Upper lobe of left lung (tissue), 6 donors: Measurements from ENCODE around the gene IQGAP1. TPM values are rescaled to one million over a fixed set of nuclear protein-coding genes. Genes with fewer than 3 reads are reported as not detected.
A peak's percentile ranks its signal among the peaks of the same experiment; 100 is the strongest.

Source experiments
- ATAC-seq, 2 donors: fragments of 200-7000 bp; cut with Tn5 transposase; one replicate each; pipeline ENCODE4 v1.9.1; 2022; ENCODE audit warnings: mild to moderate bottlenecking in 2 of 2, moderate library complexity in 2 of 2; ENCODE audit not compliant: low FRiP score in 2 of 2
- DNase-seq, 2 donors: peaks; one replicate each; pipeline ENCODE4 v3.0.0-alpha.2; 2019 to 2020
- H3K27ac ChIP-seq, 4 donors: fragments of 200-600 bp; sonication (generic); one replicate each; pipeline ENCODE4 v1.5.1; 2016 to 2019
- H3K27me3 ChIP-seq, 4 donors: fragments of 200-600 bp; sonication (generic); one replicate each; pipeline ENCODE4 v1.5.1; 2017 to 2019
- H3K36me3 ChIP-seq, 4 donors: fragments of 200-600 bp; sonication (generic); one replicate each; pipeline ENCODE4 v1.5.1; 2016 to 2019
- H3K4me1 ChIP-seq, 4 donors: fragments of 200-600 bp; sonication (generic); one replicate each; pipeline ENCODE4 v1.5.1; 2018 to 2019
- H3K4me3 ChIP-seq, 4 donors: fragments of 200-600 bp; sonication (generic); one replicate each; pipeline ENCODE4 v1.5.1; 2017 to 2019; ENCODE audit warnings: mild to moderate bottlenecking in 2 of 4, moderate library complexity in 1 of 4
- H3K9me3 ChIP-seq, 4 donors: fragments of 200-600 bp; sonication (generic); one replicate each; pipeline ENCODE4 v1.5.1; 2018 to 2019
- CTCF ChIP-seq, 6 experiments: fragments of 450-650 bp in 4 of 6; fragments of 200-600 bp in 2 of 6; sonication (generic) in 2 of 6; IDR thresholded peaks; one replicate each; pipeline ENCODE4 v1.5.1; 2016 to 2019; ENCODE audit warnings: antibody characterized with exemption in 6 of 6
- EP300 ChIP-seq, 4 donors: sonication (generic); formaldehyde crosslinking; IDR thresholded peaks; one replicate each; pipeline ENCODE4 v1.5.1; 2017; ENCODE audit warnings: antibody characterized with exemption in 4 of 4, control low read depth in 2 of 4
- POLR2A ChIP-seq, 4 donors: fragments of 450-650 bp; IDR thresholded peaks; one replicate each; pipeline ENCODE4 v1.5.1; 2016 to 2017; ENCODE audit warnings: antibody characterized with exemption in 4 of 4, mild to moderate bottlenecking in 2 of 4
- POLR2AphosphoS5 ChIP-seq, 2 donors: sonication (generic); formaldehyde crosslinking; IDR thresholded peaks; one replicate each; pipeline ENCODE4 v1.5.1; 2017; ENCODE audit warnings: antibody characterized with exemption in 2 of 2
- WGBS, 2 donors: methylation state at CpG; one replicate each; pipeline ENCODE4 v1.1.5; 2017 to 2018; 5-methylcytosine and 5-hydroxymethylcytosine counted together
- total RNA-seq, 6 donors: library from RNA; depleted of rRNA in 4 of 6; stranded (reverse); fragments of >200 nt in 4 of 6; gene quantifications; one replicate each; pipeline versions ENCODE4 v1.1.0 to v1.2.1, GENCODE V29; 2016 to 2021
- donor health status: DM: no; HTN: no; CAD: no; lungs with moderate emphysema.
- donor health status: DM: no; HTN: yes; CAD: no; lungs with severe emphysema.

Gene IQGAP1
- total RNA-seq, 6 donors from 2014 or later: 216 to 502 (median 344) TPM

DNA sequence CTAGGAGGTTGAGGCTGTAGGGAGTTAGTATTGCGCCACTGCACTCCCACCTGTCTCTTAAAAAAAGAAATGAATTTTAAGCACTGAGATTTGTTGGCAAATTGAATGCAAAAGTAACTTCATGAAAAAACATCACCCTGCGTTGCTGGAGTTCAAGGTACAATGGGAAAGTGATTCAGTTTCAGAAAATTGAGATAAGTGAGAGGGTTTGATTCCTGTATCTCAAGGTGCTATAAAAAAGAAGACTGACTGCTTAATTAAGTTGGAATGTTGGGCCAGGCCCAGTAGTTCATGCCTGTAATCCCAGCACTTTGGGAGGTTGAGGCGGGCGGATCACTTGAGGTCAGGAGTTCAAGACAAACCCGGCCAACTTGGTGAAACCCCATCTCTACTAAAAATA lies 39.1 kb downstream of the IQGAP1 start:
- Histone ChIP-seq H3K27me3 (no peaks in the 10 kb centered on the region), H3K4me3 (no peak overlapping the region), H3K4me1 (peaks cover 20 to 38% (median 35%) of the 10 kb centered on the region in 4 donors), H3K36me3 (peaks cover 0 to 40% (median 9%) of the 10 kb centered on the region in 4 donors), H3K27ac (no peak overlapping the region), H3K9me3 (no peaks in the 10 kb centered on the region)
- 84 to 98% methylated on average over 5 of the region's 5 CpGs for WGBS, 2 donors
- TF ChIP-seq CTCF (IDR thresholded peaks at IDR 0.05) (no peak), EP300 (IDR thresholded peaks at IDR 0.05) (no peak), POLR2AphosphoS5 (IDR thresholded peaks at IDR 0.05) (no peak), POLR2A (IDR thresholded peaks at IDR 0.05) (no peak)
- ATAC-seq (no peak), DNase-seq (no peak)

DNA sequence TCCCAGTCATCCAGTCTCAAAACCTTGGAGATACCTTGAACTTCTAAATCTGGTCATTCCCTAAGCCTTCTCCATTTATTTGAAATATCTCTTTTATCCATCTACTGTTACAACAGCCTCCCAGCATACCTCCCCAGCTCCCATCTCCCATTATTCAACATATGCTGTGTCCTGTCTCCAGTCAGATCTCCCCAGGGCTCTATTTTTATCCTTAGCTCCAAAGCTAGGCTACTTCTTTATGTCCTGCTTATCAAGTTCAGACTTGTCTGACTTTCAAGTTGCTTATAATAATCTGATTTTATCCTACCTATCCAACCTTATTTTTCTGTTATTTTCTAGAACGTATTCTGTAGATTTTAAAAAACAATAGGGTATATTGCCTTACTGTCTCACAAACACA lies 44.2 kb downstream of the IQGAP1 start:
- Histone ChIP-seq H3K27ac (no peak overlapping the region), H3K27me3 (no peaks in the 10 kb centered on the region), H3K9me3 (no peaks in the 10 kb centered on the region), H3K36me3 (peaks cover 0 to 57% (median 12%) of the 10 kb centered on the region in 4 donors), H3K4me3 (no peak overlapping the region), H3K4me1 (peaks cover 4 to 12% (median 7%) of the 10 kb centered on the region in 4 donors)
- TF ChIP-seq CTCF (IDR thresholded peaks at IDR 0.05) (no peak), POLR2A (IDR thresholded peaks at IDR 0.05) (no peak), EP300 (IDR thresholded peaks at IDR 0.05) (no peak), POLR2AphosphoS5 (IDR thresholded peaks at IDR 0.05) (no peak)
- DNase-seq (no peak), ATAC-seq (no peak)
- 91 to 95% methylated on average over 1 of the region's 1 CpG for WGBS, 2 donors

GRCh38 chr15:90435652-90436337 lies 47.8 kb downstream of the IQGAP1 start:
- no peaks in the 10 kb centered on the region for H3K27me3 ChIP-seq
- no peak for DNase-seq
- no peak overlapping the region for H3K4me3 ChIP-seq
- no peak for ATAC-seq
- H3K36me3 ChIP-seq: peaks cover 0 to 44% (median 13%) of the 10 kb centered on the region in 4 donors
- H3K4me1 ChIP-seq: peaks cover 9 to 16% (median 13%) of the 10 kb centered on the region in 4 donors
- TF ChIP-seq POLR2AphosphoS5 (IDR thresholded peaks at IDR 0.05) (no peak), CTCF (IDR thresholded peaks at IDR 0.05) (no peak), POLR2A (IDR thresholded peaks at IDR 0.05) (no peak)
- H3K27ac ChIP-seq: peak overlapping the region in 1 of 4 donors; percentile 8
- WGBS, 2 donors: 40 to 79% methylated on average over 1 of the region's 1 CpG
- H3K9me3 ChIP-seq: no peaks in the 10 kb centered on the region

- 54 to 76% methylated on average over 4 of the region's 4 CpGs for WGBS, 2 donors
- peaks cover 0 to 56% (median 17%) of the 10 kb centered on the region in 4 donors for H3K36me3 ChIP-seq
- no peak for ATAC-seq
- peaks cover 9 to 18% (median 15%) of the 10 kb centered on the region in 4 donors for H3K4me1 ChIP-seq
- H3K9me3 ChIP-seq: no peaks in the 10 kb centered on the region
- H3K27me3 ChIP-seq: no peaks in the 10 kb centered on the region
- no peak for DNase-seq
- no peak overlapping the region for H3K4me3 ChIP-seq
- no peak for TF ChIP-seq POLR2A (IDR thresholded peaks at IDR 0.05)
- TF ChIP-seq POLR2AphosphoS5 (IDR thresholded peaks at IDR 0.05): no peak
- TF ChIP-seq EP300 (IDR thresholded peaks at IDR 0.05): no peak
- TF ChIP-seq CTCF (IDR thresholded peaks at IDR 0.05): no peak
- no peak overlapping the region for H3K27ac ChIP-seq
Observed at GRCh38 chr15:90436952-90437351, 48.9 kb downstream of the IQGAP1 start.

- whole genome bisulfite sequencing, 2 donors: 96 to 97% methylated on average over 2 of the region's 2 CpGs
- ATAC-seq (no peak), DNase-seq (no peak)
- TF ChIP-seq EP300 (IDR thresholded peaks at IDR 0.05) (no peak), CTCF (IDR thresholded peaks at IDR 0.05) (no peak), POLR2AphosphoS5 (IDR thresholded peaks at IDR 0.05) (no peak), POLR2A (IDR thresholded peaks at IDR 0.05) (no peak)
- H3K9me3 ChIP-seq: no peaks in the 10 kb centered on the region
- no peaks in the 10 kb centered on the region for H3K27me3 ChIP-seq
- peaks cover 9 to 18% (median 15%) of the 10 kb centered on the region in 4 donors for H3K4me1 ChIP-seq
- no peak overlapping the region for H3K4me3 ChIP-seq
- no peak overlapping the region for H3K27ac ChIP-seq
- peaks cover under 1 to 61% (median 23%) of the 10 kb centered on the region in 4 donors for H3K36me3 ChIP-seq
Observed at GRCh38 chr15:90437516-90437915, 49.5 kb downstream of the IQGAP1 start.
